Glutamatergic neuron (in vitro differentiated cells): ENCODE data around the gene PRX. TPM values are rescaled to one million over a fixed set of nuclear protein-coding genes. Genes with fewer than 3 reads are reported as not detected.

Experiments
- DNase-seq: peaks from one replicate; pipeline ENCODE4 v3.0.0; 2022
- H3K27ac Mint-ChIP-seq: one replicate; pipeline ENCODE4 v1.8.0; 2020; ENCODE audit warnings: mild to moderate bottlenecking, mixed read lengths, inconsistent platforms; ENCODE audit not compliant: unreplicated experiment
- H3K27me3 Mint-ChIP-seq: one replicate; pipeline ENCODE4 v1.8.0; 2020; ENCODE audit warnings: mild to moderate bottlenecking, moderate library complexity, mixed read lengths, inconsistent platforms; ENCODE audit not compliant: unreplicated experiment
- H3K36me3 Mint-ChIP-seq: one replicate; pipeline ENCODE4 v1.8.0; 2020; ENCODE audit warnings: mild to moderate bottlenecking, mixed read lengths, inconsistent platforms; ENCODE audit not compliant: unreplicated experiment
- H3K4me1 Mint-ChIP-seq: one replicate; pipeline ENCODE4 v1.8.0; 2020; ENCODE audit warnings: mild to moderate bottlenecking, low read depth, mixed read lengths, inconsistent platforms; ENCODE audit not compliant: unreplicated experiment
- H3K4me3 Mint-ChIP-seq: one replicate; pipeline ENCODE4 v1.8.0; 2020; ENCODE audit warnings: mild to moderate bottlenecking, mixed read lengths, inconsistent platforms; ENCODE audit not compliant: unreplicated experiment
- H3K9me3 Mint-ChIP-seq: one replicate; pipeline ENCODE4 v1.8.0; 2020; ENCODE audit warnings: mild to moderate bottlenecking, moderate library complexity, mixed read lengths, inconsistent platforms; ENCODE audit not compliant: unreplicated experiment
- total RNA-seq: library from RNA; stranded (reverse); fragmentation: NEBNext Ultra II Directional; extraction: Animal tissue kit (Norgen Biotek cat#: 25700); gene quantifications from one replicate; pipeline ENCODE4 v1.2.1, GENCODE V29; 2021; ENCODE audit not compliant: unreplicated experiment
- TF ChIP-seq, protein P1 (sequence below): fragments of 200-600 bp; sonication (generic); IDR thresholded peaks from one replicate; pipeline ENCODE4 v1.5.0; 2021; ENCODE audit not compliant: partially characterized antibody, unreplicated experiment

PRX gene
- total RNA-seq, 1 donor from 2014 or later, result 4.7 TPM

DNA sequence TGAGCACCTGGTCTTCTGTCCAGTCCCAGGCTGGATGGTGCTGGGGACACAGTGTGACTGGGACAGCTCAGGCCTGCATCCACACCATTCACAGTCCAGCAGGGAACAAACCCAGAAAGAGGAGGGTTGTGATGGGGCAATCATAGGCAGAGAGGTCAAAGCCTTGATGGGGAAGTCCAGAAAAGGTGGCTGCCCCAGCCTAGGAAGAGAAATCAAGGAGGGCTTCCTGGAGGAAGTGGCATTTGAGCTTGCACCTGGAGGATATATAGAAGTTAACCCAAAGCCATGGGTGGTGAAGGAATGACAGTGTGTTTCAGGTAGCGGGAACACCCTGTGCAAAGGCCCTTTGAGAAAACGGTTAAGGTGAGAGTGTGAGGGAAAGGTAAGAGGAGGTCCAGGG lies 2.6 kb upstream of the PRX start:
- TF ChIP-seq, protein P1, sequence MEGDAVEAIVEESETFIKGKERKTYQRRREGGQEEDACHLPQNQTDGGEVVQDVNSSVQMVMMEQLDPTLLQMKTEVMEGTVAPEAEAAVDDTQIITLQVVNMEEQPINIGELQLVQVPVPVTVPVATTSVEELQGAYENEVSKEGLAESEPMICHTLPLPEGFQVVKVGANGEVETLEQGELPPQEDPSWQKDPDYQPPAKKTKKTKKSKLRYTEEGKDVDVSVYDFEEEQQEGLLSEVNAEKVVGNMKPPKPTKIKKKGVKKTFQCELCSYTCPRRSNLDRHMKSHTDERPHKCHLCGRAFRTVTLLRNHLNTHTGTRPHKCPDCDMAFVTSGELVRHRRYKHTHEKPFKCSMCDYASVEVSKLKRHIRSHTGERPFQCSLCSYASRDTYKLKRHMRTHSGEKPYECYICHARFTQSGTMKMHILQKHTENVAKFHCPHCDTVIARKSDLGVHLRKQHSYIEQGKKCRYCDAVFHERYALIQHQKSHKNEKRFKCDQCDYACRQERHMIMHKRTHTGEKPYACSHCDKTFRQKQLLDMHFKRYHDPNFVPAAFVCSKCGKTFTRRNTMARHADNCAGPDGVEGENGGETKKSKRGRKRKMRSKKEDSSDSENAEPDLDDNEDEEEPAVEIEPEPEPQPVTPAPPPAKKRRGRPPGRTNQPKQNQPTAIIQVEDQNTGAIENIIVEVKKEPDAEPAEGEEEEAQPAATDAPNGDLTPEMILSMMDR, result no peak

DNA sequence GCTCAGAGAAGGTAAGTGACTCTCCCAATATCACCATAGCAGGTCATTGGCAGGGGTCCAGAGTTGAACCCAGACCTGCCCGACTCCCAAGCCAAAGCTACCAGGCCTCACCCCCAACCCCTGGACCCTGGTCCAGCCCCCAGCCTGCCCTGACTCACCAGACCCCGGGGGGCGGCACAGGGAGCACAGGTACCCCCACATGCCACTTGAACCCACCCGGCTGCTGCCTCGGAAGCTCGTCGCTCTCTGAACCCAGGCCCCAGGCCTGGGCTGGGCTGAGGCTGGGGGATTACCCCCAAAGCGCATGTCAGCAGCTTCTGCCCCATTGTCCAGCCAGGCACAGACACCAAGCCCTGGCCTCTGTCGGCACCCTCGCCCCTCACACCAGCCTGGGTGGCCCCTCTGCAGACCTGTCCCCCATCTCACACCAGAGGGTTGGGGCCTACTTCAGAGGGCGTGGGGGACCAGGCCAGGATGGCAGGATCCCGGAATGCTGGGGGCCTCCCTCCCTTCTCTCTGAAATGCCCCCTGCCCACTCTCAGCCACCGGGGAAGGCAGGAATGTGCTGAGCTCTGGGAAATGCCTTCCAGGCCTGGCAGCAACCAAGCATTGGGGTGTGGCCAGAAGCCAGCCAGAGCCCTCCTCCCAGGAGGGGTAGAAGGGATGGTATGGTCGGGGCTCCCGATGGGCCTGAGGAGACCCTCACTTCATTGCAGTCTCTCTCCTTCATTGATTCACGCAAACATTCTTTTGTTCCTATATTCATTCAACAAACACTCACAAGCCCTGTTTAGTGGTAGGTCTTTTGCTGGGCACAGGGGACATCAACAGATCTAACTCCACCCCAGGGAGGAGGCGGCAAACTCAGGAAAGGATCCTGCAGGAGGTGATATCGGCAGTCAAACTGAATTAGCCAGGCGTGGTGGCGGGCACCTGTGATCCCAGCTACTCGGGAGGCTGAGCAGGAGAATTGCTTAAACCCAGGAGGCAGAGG lies 1.7 kb upstream of the PRX start:
- Mint-ChIP-seq H3K9me3 (peaks cover 4% of the 10 kb centered on the region), H3K27me3 (peaks cover 3% of the 10 kb centered on the region), H3K36me3 (no peaks in the 10 kb centered on the region), H3K4me3 (peak overlapping the region; percentile 30), H3K27ac (no peak overlapping the region), H3K4me1 (peaks cover 24% of the 10 kb centered on the region)
- no peak for DNase-seq
- TF ChIP-seq, protein P1, result no peak

More for the DNA sequence above, 2.6 kb upstream of the PRX start:
- no peak overlapping the region for H3K27ac Mint-ChIP-seq
- no peaks in the 10 kb centered on the region for H3K36me3 Mint-ChIP-seq
- H3K9me3 Mint-ChIP-seq, result peaks cover 4% of the 10 kb centered on the region
- H3K4me1 Mint-ChIP-seq, result peaks cover 24% of the 10 kb centered on the region
- H3K4me3 Mint-ChIP-seq, result peak overlapping the region; percentile 23
- DNase-seq, result no peak
- H3K27me3 Mint-ChIP-seq, result peaks cover 3% of the 10 kb centered on the region

DNA sequence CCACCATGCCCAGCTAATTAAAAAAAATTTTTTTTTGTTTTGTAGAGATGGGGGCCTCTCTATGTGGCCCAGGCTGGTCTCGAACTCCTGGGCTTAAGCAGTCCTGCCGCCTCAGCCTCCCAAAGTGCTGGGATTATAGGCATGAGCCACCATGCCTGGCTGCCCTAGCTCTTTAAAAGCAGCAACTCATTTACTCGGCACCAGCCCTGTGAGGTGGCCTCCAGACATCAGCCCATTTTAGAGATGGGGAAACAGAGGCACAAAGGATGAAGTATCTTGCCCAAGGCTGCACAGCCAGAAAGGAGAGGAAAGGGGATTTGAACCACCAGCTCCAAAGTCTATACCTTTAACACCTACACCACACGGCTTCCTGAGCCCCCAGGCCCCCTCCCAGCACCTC lies 312 bp downstream of the PRX start:
- no peak overlapping the region for H3K27ac Mint-ChIP-seq
- H3K4me3 Mint-ChIP-seq, result peak overlapping the region; percentile 30
- TF ChIP-seq, protein P1, result no peak
- H3K9me3 Mint-ChIP-seq, result peaks cover 4% of the 10 kb centered on the region
- peaks cover 12% of the 10 kb centered on the region for H3K4me1 Mint-ChIP-seq
- H3K27me3 Mint-ChIP-seq, result no peaks in the 10 kb centered on the region
- no peaks in the 10 kb centered on the region for H3K36me3 Mint-ChIP-seq
- DNase-seq, result no peak

DNA sequence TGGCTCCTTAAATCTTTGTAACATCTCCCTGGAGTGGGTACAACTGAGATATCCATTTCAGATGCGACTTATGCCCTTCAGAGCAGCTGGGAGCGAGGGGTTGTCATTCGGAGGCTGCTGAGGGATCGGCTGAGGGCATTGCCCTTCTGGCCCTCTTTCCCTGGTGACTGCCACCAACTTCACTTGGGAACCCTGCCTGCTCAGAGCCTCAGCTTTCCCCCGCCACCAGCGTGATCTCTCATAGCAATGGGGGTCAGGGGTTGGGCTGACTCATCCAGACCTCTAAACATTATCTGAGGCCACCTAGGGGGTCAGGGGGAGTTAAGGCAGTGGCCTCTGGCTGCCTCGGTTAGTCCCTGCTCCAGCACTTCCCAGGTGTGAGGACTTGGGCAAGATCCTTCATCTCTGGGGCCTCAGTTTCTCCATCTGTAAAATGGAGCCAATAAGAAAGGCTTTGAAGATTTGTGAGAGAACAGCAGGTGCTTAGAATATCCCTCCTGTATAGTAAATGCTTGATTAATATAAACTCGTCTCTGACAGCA lies 1.1 kb downstream of the PRX start:
- DNase-seq, result no peak
- TF ChIP-seq, protein P1, result no peak
- peaks cover 4% of the 10 kb centered on the region for H3K9me3 Mint-ChIP-seq
- no peaks in the 10 kb centered on the region for H3K27me3 Mint-ChIP-seq
- no peak overlapping the region for H3K27ac Mint-ChIP-seq
- peaks cover 7% of the 10 kb centered on the region for H3K4me1 Mint-ChIP-seq
- H3K36me3 Mint-ChIP-seq, result no peaks in the 10 kb centered on the region
- H3K4me3 Mint-ChIP-seq, result no peak overlapping the region
